HL-60 (cell line): ENCODE measurements around the gene RASGRP2.
A peak's percentile ranks its signal among the peaks of the same experiment; 100 is the strongest.

Source experiments
- GABPA ChIP-seq: IDR thresholded peaks from 2 replicates; pipeline ENCODE4 v1.6.1; 2012; ENCODE audit warnings: low read depth
- POLR2AphosphoS5 ChIP-seq: IDR thresholded peaks from 2 replicates; pipeline ENCODE4 v1.6.1; 2012; ENCODE audit warnings: low read depth
- SPI1 ChIP-seq: IDR thresholded peaks from 2 replicates; pipeline ENCODE4 v1.6.1; 2012; ENCODE audit warnings: low read depth, mild to moderate bottlenecking, borderline replicate concordance
- TF ChIP-seq, protein P1 (sequence below): IDR thresholded peaks from one replicate; pipeline ENCODE4 v1.5.1; 2011; ENCODE audit warnings: low read length, control low read depth, inconsistent platforms; ENCODE audit not compliant: insufficient read depth
- TF ChIP-seq, protein P2 (sequence below): IDR thresholded peaks from 2 replicates; pipeline ENCODE4 v1.6.1; 2012; ENCODE audit warnings: low read depth; ENCODE audit not compliant: insufficient replicate concordance

- TF ChIP-seq, protein P1, sequence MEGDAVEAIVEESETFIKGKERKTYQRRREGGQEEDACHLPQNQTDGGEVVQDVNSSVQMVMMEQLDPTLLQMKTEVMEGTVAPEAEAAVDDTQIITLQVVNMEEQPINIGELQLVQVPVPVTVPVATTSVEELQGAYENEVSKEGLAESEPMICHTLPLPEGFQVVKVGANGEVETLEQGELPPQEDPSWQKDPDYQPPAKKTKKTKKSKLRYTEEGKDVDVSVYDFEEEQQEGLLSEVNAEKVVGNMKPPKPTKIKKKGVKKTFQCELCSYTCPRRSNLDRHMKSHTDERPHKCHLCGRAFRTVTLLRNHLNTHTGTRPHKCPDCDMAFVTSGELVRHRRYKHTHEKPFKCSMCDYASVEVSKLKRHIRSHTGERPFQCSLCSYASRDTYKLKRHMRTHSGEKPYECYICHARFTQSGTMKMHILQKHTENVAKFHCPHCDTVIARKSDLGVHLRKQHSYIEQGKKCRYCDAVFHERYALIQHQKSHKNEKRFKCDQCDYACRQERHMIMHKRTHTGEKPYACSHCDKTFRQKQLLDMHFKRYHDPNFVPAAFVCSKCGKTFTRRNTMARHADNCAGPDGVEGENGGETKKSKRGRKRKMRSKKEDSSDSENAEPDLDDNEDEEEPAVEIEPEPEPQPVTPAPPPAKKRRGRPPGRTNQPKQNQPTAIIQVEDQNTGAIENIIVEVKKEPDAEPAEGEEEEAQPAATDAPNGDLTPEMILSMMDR: no peak
- TF ChIP-seq, protein P2, sequence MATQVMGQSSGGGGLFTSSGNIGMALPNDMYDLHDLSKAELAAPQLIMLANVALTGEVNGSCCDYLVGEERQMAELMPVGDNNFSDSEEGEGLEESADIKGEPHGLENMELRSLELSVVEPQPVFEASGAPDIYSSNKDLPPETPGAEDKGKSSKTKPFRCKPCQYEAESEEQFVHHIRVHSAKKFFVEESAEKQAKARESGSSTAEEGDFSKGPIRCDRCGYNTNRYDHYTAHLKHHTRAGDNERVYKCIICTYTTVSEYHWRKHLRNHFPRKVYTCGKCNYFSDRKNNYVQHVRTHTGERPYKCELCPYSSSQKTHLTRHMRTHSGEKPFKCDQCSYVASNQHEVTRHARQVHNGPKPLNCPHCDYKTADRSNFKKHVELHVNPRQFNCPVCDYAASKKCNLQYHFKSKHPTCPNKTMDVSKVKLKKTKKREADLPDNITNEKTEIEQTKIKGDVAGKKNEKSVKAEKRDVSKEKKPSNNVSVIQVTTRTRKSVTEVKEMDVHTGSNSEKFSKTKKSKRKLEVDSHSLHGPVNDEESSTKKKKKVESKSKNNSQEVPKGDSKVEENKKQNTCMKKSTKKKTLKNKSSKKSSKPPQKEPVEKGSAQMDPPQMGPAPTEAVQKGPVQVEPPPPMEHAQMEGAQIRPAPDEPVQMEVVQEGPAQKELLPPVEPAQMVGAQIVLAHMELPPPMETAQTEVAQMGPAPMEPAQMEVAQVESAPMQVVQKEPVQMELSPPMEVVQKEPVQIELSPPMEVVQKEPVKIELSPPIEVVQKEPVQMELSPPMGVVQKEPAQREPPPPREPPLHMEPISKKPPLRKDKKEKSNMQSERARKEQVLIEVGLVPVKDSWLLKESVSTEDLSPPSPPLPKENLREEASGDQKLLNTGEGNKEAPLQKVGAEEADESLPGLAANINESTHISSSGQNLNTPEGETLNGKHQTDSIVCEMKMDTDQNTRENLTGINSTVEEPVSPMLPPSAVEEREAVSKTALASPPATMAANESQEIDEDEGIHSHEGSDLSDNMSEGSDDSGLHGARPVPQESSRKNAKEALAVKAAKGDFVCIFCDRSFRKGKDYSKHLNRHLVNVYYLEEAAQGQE: no peak
- TF ChIP-seq POLR2AphosphoS5 (peak; percentile 52; the same call in 1 of the 2 replicates), GABPA (no peak), SPI1 (no peak)
Measured at GRCh38 chr11:64769283-64769682, 25.3 kb upstream of the RASGRP2 start.
